GM10847 (cell line): ENCODE data around the gene UAP1L1.

Experiments used
- POLR2A ChIP-seq: IDR thresholded peaks from 2 replicates; pipeline ENCODE4 v1.6.1; 2011; ENCODE audit not compliant: insufficient read length; ENCODE audit errors: extremely low read depth

UAP1L1 gene

DNA sequence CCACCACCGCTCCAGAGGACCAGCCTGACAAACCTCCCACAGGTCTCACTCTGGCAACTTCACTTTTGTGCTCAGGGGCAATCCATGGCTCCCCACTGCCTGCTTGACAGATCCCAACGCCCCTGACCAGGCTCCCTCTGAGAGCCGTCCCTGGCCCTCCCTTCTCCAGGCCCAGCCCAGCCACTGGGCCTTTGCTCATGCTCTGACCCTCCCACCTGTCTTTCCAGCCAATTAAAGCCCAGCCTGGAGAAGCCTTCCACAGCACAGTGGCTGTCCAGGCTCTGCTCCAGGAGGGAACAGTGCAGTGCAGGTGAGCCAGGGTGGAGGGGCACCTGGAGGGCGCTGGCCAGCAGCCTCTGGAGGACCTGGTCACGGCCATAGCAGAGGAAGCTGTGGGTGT is 26.7 kb upstream of the UAP1L1 start:
- TF ChIP-seq POLR2A: no peak

DNA sequence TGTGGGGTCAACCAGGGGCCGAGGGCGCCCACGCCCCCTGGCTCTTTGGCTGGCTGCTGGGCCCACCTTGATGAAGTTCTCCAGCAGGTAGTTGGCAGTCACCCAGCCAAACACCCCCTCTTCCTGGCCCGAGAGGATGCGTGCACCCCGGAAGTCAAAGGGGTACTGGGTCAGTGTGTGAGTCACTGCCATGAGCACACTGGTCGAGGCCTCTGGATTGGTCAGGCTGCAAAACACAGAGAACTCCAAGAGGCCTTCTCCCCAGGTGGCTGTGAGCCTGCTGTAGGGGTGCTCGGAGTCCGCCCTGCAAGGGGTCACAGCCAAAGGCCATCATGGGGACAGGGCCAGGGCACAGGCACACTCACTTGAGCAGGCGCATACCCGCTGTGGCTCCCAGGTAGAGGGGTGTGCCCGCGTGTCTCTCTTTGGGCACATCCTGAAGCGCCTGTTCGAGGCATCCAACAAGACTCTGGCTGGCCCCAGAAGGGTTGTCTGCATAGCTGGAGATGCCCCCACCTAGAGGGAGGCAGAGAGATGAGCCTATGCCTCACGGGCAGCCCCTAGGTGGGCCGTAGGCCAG is 26.1 kb upstream of the UAP1L1 start:
- no peak for TF ChIP-seq POLR2A

GRCh38 chr9:137052293-137052692 is 25.0 kb upstream of the UAP1L1 start:
- no peak for TF ChIP-seq POLR2A

GRCh38 chr9:137052998-137053943 is 24.0 kb upstream of the UAP1L1 start:
- no peak for TF ChIP-seq POLR2A

- no peak for TF ChIP-seq POLR2A
These were observed 23.1 kb upstream of the UAP1L1 start, which contains the start of gene ENTPD2 for GRCh38 chr9:137053944-137054931. Gene ENTPD2 (minus strand): TSS chr9:137054061. CDS start chr9:137053997, 64 bp downstream.

- TF ChIP-seq POLR2A: no peak
These were observed 22.4 kb upstream of the UAP1L1 start for GRCh38 chr9:137054932-137055384.

GRCh38 chr9:137055385-137056364 is 21.6 kb upstream of the UAP1L1 start:
- no peak for TF ChIP-seq POLR2A

DNA sequence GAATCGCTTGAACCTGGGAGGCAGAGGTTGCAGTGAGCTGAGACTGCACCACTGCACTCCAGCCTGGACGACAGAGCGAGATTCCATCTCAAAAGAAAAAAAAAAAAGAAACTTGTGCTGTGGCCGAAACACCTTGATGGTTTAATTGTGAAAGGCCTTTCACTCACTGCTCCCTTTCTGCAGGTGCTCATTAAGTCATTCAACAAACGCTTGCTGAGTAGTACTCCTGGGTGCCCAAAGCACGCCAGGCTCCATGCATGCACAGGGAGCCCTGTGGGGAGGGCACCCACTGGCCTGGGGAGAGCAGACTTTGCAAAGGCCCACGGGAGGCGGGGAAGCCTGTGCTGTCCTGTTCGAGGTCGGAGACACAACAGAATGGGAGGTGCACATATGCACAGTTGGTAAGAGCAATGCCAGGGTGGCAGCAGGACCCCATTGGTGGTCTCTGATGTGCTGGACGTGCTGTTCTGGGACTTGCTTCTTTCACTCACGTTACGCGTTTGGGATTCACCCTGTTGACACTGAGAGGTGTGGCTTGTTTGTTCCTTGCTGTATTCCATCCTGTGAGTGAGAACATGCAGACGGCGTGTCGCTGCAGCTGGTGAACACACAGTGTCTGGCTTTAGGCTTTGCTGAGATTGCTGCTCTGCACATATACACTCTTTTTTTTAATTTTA is 20.4 kb upstream of the UAP1L1 start:
- TF ChIP-seq POLR2A: no peak

GRCh38 chr9:137057545-137057944 is 19.8 kb upstream of the UAP1L1 start:
- no peak for TF ChIP-seq POLR2A

- TF ChIP-seq POLR2A: no peak
These were observed 18.6 kb upstream of the UAP1L1 start for GRCh38 chr9:137058521-137059234.

GRCh38 chr9:137062384-137062783 is 14.9 kb upstream of the UAP1L1 start:
- no peak for TF ChIP-seq POLR2A

DNA sequence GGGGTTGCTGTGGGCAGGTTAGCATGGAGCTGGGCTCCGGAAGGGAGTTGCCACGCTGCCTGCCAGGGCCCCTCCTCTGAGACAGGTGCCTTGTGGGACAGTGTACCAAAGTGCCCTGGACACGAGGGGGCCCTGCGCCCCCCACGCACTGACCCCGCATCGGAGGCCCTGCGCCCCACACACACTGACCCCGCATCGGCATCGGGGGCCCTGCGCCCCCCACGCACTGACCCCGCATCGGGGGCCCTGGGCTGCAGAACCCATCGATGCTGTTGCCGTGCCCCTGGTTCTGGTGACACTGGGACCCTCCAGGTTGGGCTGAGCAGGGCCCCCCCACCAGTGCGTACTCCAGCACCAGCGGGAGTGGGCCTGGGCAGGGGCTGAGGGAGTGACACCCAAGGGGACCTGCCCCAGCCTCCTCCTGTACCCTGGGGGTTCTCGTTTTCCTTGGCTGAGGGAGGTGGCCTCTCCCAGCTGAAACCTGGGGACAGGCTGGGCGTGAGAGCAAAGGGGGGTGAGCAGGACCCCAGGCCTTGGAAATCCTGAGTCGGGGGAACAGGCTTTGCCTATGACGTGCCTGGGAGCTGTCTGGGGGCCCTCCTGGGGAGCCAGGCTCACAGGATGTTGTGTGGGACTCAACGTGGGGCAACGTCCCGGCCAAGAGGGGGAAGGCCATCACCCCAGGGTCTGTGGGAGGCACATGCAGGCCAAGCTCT is 13.8 kb upstream of the UAP1L1 start:
- no peak for TF ChIP-seq POLR2A
